ENCODE data around the gene CHN1. TPM values are rescaled to one million over a fixed set of nuclear protein-coding genes. Genes with fewer than 3 reads are reported as not detected.

CHN1 gene
- total and polyA plus RNA-seq, 2 of the 8 experiments (the other 6 are each of a cell fraction or from before 2014, with no cell fraction given) = 54.0 to 65.7 TPM

GRCh38 chr2:174840436-174840835 is 164.7 kb downstream of the CHN1 start:
- DNase-seq (ENCODE audit: low read depth in 1 of 2, low spot score in 2 of 2) (no peak), FAIRE-seq (no peak)
- no peak overlapping the region for H2AFZ ChIP-seq (ENCODE audit: low read length)
- H2BK20ac ChIP-seq (ENCODE audit: low read length) = no peak overlapping the region
- H3K4me1 ChIP-seq (replicated peaks in 1 of 4; ENCODE audit: control insufficient read depth in 3 of 4, insufficient read depth in 4 of 4, low read length in 3 of 4) = peaks cover 2 to 24% (median 14%) of the 10 kb centered on the region in 4 experiments; a peak in 5 of 7 replicates
- no peak overlapping the region for H3K23ac ChIP-seq (ENCODE audit: insufficient read length)
- H2BK15ac ChIP-seq (ENCODE audit: low read length) = no peak overlapping the region
- ChIA-PET CTCF (ENCODE audit: partially characterized antibody) (interaction anchor here (0.6 to 0.7 kb wide), 3 partner anchors 43 to 1398 kb away, joined by 3 to 4 read pairs (median 3); no protein-coding TSS in a partner anchor), POLR2A (ENCODE audit: partially characterized antibody) (interaction anchor here (1.3 kb wide), 1 partner anchor 13 kb away, joined by 4 read pairs; no protein-coding TSS in a partner anchor)
- no peak overlapping the region for H3K4me3 ChIP-seq (ENCODE audit: extremely low read depth in 1 of 4, insufficient read depth in 2 of 4, low read depth in 3 of 4, low read length in 4 of 4)
- peaks cover 0 to 2% of the 10 kb centered on the region in 2 experiments for H4K20me1 ChIP-seq (replicated peaks in 1 of 2; ENCODE audit: control insufficient read depth in 1 of 2, insufficient read depth in 2 of 2, low read length in 2 of 2)
- H2BK5ac ChIP-seq (ENCODE audit: low read depth, low read length) = no peak overlapping the region
- no peak overlapping the region for H3K14ac ChIP-seq (ENCODE audit: insufficient read length)
- H2BK12ac ChIP-seq (ENCODE audit: low read depth, low read length) = no peak overlapping the region
- H3K79me2 ChIP-seq (ENCODE audit: control insufficient read depth in 1 of 2, insufficient read depth in 2 of 2, low read length in 2 of 2) = peaks cover 0 to 69% of the 10 kb centered on the region in 2 experiments; a peak in 2 of 4 replicates
- no peak overlapping the region for H4K8ac ChIP-seq (ENCODE audit: extremely low read depth, insufficient read depth, low read length)
- no peak overlapping the region for H3K4ac ChIP-seq (replicated peaks; ENCODE audit: insufficient read length, low read depth, low read length)
- no peak overlapping the region for H3K4me2 ChIP-seq (ENCODE audit: insufficient read depth in 1 of 2, low read depth in 2 of 2, low read length in 2 of 2)
- no peak overlapping the region for H4K91ac ChIP-seq (replicated peaks; ENCODE audit: insufficient read length, low read length)
- no peak overlapping the region for H4K5ac ChIP-seq (ENCODE audit: insufficient read length, low read depth, low read length)
- H3K36me3 ChIP-seq (ENCODE audit: control insufficient read depth in 2 of 4, insufficient read depth in 4 of 4, low read length in 3 of 4) = no peaks in the 10 kb centered on the region
- no peak overlapping the region for H3K27ac ChIP-seq (ENCODE audit: low read depth, low read length)
- H3K9me3 ChIP-seq (ENCODE audit: insufficient read depth in 2 of 2, low read depth in 1 of 2, low read length in 1 of 2) = no peaks in the 10 kb centered on the region
- H3K27me3 ChIP-seq (replicated peaks in 1 of 4; ENCODE audit: control insufficient read depth in 3 of 4, extremely low read depth in 1 of 4, insufficient read depth in 3 of 4, low read length in 3 of 4) = no peaks in the 10 kb centered on the region
- H3K23me2 ChIP-seq (ENCODE audit: low read depth, low read length) = no peaks in the 10 kb centered on the region
- WGBS, 2 experiments (ENCODE audit: extremely low coverage in 1 of 2, insufficient coverage in 1 of 2, insufficient read length in 1 of 2, insufficient replicate concordance in 2 of 2, low coverage in 1 of 2, low lambda C conversion rate in 2 of 2, missing lambda C conversion rate in 1 of 2) = 87% methylated on average over 3 of the region's 3 CpGs; no CpG with 5 or more reads in 1 of the 2 experiments
- no peak overlapping the region for H3K56ac ChIP-seq (replicated peaks; ENCODE audit: insufficient read length, low read depth, low read length)
- H3K9ac ChIP-seq (replicated peaks in 1 of 4; ENCODE audit: extremely low read depth in 1 of 4, low read depth in 3 of 4, low read length in 3 of 4) = no peak overlapping the region
- no peak overlapping the region for H3K18ac ChIP-seq (ENCODE audit: extremely low read depth, low read length)
- no peaks in the 10 kb centered on the region for H3K79me1 ChIP-seq (ENCODE audit: low read depth, low read length)
- no peak overlapping the region for H2BK120ac ChIP-seq (replicated peaks; ENCODE audit: low read depth, low read length)
- H2AK5ac ChIP-seq (ENCODE audit: low read depth, low read length) = no peak overlapping the region
- TF ChIP-seq CHD2 (IDR thresholded peaks at IDR 0.05; ENCODE audit: low read length) (no peak), FOSL1 (IDR thresholded peaks at IDR 0.05; ENCODE audit: insufficient read depth, low read depth, low read length) (no peak), BACH1 (IDR thresholded peaks at IDR 0.05; ENCODE audit: low read length) (no peak), PHF8 (conservative IDR thresholded peaks at IDR 0.05; ENCODE audit: low read depth, low read length) (no peak), BRCA1 (IDR thresholded peaks at IDR 0.05; ENCODE audit: low read depth, low read length) (no peak), POU5F1 (IDR thresholded peaks at IDR 0.05; ENCODE audit: low read depth, low read length) (no peak), GTF2F1 (IDR thresholded peaks at IDR 0.05; ENCODE audit: borderline replicate concordance, low read depth, low read length) (no peak), ZNF274 (IDR thresholded peaks at IDR 0.05; ENCODE audit: borderline replicate concordance, extremely low read depth, low read length) (no peak), SIRT6 (IDR thresholded peaks at IDR 0.05; ENCODE audit: low read length) (no peak), E2F6 (IDR thresholded peaks at IDR 0.05) (no peak), CHD1 (IDR thresholded peaks at IDR 0.05; ENCODE audit: low read depth, low read length) (no peak), JUND (IDR thresholded peaks at IDR 0.05; ENCODE audit: low read length) (no peak), HDAC6 (IDR thresholded peaks at IDR 0.05; ENCODE audit: low read depth, low read length) (no peak), NRF1 (IDR thresholded peaks at IDR 0.05; ENCODE audit: low read depth, low read length) (no peak), CREB1 (IDR thresholded peaks at IDR 0.05) (no peak)

Measured in H1 (cell line).